ENCODE results near the gene NPIPB8. TPM values are rescaled to one million over a fixed set of nuclear protein-coding genes. Genes with fewer than 3 reads are reported as not detected.
"Not testable (repeated sequence)": the region's sequence is repeated elsewhere in the genome, so short reads cannot be mapped to it uniquely, and the experiment has no call there.

Gene NPIPB8
- total and polyA plus RNA-seq, 2 donors (not counting 1 experiment from before 2014, with no cell fraction given), result 0.17 TPM; not detected in 1

- H3K9me3 ChIP-seq (ENCODE audit: control insufficient read depth, insufficient read depth, low read depth, low read length), result no peaks in the 10 kb centered on the region
- no peak overlapping the region for H3K4me3 ChIP-seq (replicated peaks in 1 of 4; ENCODE audit: control extremely low read depth in 1 of 4, insufficient read depth in 1 of 4, low read depth in 3 of 4, low read length in 4 of 4)
- no peak overlapping the region for H3K4me2 ChIP-seq (ENCODE audit: extremely low read depth, insufficient read depth, low read length)
- no peaks in the 10 kb centered on the region for H3K36me3 ChIP-seq (ENCODE audit: control insufficient read depth, insufficient read depth, low read length)
- H4K20me1 ChIP-seq (ENCODE audit: control insufficient read depth, extremely low read depth, insufficient read depth, low read length), result no peaks in the 10 kb centered on the region
- H3K4me1 ChIP-seq (ENCODE audit: control insufficient read depth, extremely low read depth, insufficient read depth, low read length), result no peaks in the 10 kb centered on the region
- DNase-seq (ENCODE audit: low read depth in 2 of 2), result no peak
- H3K9ac ChIP-seq (ENCODE audit: insufficient read depth, low read length), result no peak overlapping the region
- H3K27ac ChIP-seq (ENCODE audit: insufficient read depth, low read length), result no peak overlapping the region
- H2AFZ ChIP-seq (ENCODE audit: low read length), result no peak overlapping the region
- TF ChIP-seq EZH2 (IDR thresholded peaks at IDR 0.05; ENCODE audit: low read length, missing control alignments) (no peak), CTCF (conservative IDR thresholded peaks at IDR 0.05 in 1 of 2, IDR thresholded peaks at IDR 0.05 in 1 of 2; ENCODE audit: low read depth in 1 of 2, low read length in 2 of 2) (no peak)
- H3K27me3 ChIP-seq (ENCODE audit: control insufficient read depth, insufficient read depth, low read length), result no peaks in the 10 kb centered on the region
- H3K79me2 ChIP-seq (ENCODE audit: control insufficient read depth, insufficient read depth, low read length), result no peaks in the 10 kb centered on the region
Observed at GRCh38 chr16:28592979-28593553, 44.8 kb upstream of the NPIPB8 start.

GRCh38 chr16:28595451-28595850 lies 42.4 kb upstream of the NPIPB8 start:
- H3K27ac ChIP-seq (ENCODE audit: insufficient read depth, low read length); H3K4me3 ChIP-seq (replicated peaks in 1 of 4; ENCODE audit: control extremely low read depth in 1 of 4, insufficient read depth in 1 of 4, low read depth in 3 of 4, low read length in 4 of 4); DNase-seq (ENCODE audit: low read depth in 2 of 2); H3K4me2 ChIP-seq (ENCODE audit: extremely low read depth, insufficient read depth, low read length); H4K20me1 ChIP-seq (ENCODE audit: control insufficient read depth, extremely low read depth, insufficient read depth, low read length); H2AFZ ChIP-seq (ENCODE audit: low read length); H3K4me1 ChIP-seq (ENCODE audit: control insufficient read depth, extremely low read depth, insufficient read depth, low read length); H3K9me3 ChIP-seq (ENCODE audit: control insufficient read depth, insufficient read depth, low read depth, low read length); H3K27me3 ChIP-seq (ENCODE audit: control insufficient read depth, insufficient read depth, low read length); H3K36me3 ChIP-seq (ENCODE audit: control insufficient read depth, insufficient read depth, low read length); H3K79me2 ChIP-seq (ENCODE audit: control insufficient read depth, insufficient read depth, low read length); H3K9ac ChIP-seq (ENCODE audit: insufficient read depth, low read length): not testable (repeated sequence)

GRCh38 chr16:28596115-28596630 lies 41.7 kb upstream of the NPIPB8 start:
- no peak overlapping the region for H3K4me3 ChIP-seq (replicated peaks in 1 of 4; ENCODE audit: control extremely low read depth in 1 of 4, insufficient read depth in 1 of 4, low read depth in 3 of 4, low read length in 4 of 4)
- no peaks in the 10 kb centered on the region for H3K36me3 ChIP-seq (ENCODE audit: control insufficient read depth, insufficient read depth, low read length)
- no peak overlapping the region for H3K4me2 ChIP-seq (ENCODE audit: extremely low read depth, insufficient read depth, low read length)
- no peak overlapping the region for H2AFZ ChIP-seq (ENCODE audit: low read length)
- no peaks in the 10 kb centered on the region for H3K79me2 ChIP-seq (ENCODE audit: control insufficient read depth, insufficient read depth, low read length)
- H3K27ac ChIP-seq (ENCODE audit: insufficient read depth, low read length), result no peak overlapping the region
- DNase-seq (ENCODE audit: low read depth in 2 of 2), result no peak
- no peaks in the 10 kb centered on the region for H3K27me3 ChIP-seq (ENCODE audit: control insufficient read depth, insufficient read depth, low read length)
- no peaks in the 10 kb centered on the region for H3K9me3 ChIP-seq (ENCODE audit: control insufficient read depth, insufficient read depth, low read depth, low read length)
- TF ChIP-seq CTCF (conservative IDR thresholded peaks at IDR 0.05 in 1 of 2, IDR thresholded peaks at IDR 0.05 in 1 of 2; ENCODE audit: low read depth in 1 of 2, low read length in 2 of 2), result no peak
- no peak for TF ChIP-seq EZH2 (IDR thresholded peaks at IDR 0.05; ENCODE audit: low read length, missing control alignments)
- no peaks in the 10 kb centered on the region for H4K20me1 ChIP-seq (ENCODE audit: control insufficient read depth, extremely low read depth, insufficient read depth, low read length)
- no peak overlapping the region for H3K9ac ChIP-seq (ENCODE audit: insufficient read depth, low read length)
- no peaks in the 10 kb centered on the region for H3K4me1 ChIP-seq (ENCODE audit: control insufficient read depth, extremely low read depth, insufficient read depth, low read length)
